Muscle of leg (tissue), 11 donors: ENCODE measurements around the gene ADTRP. TPM values are rescaled to one million over a fixed set of nuclear protein-coding genes. Genes with fewer than 3 reads are reported as not detected.
"Not testable (repeated sequence)": the region's sequence is repeated elsewhere in the genome, so short reads cannot be mapped to it uniquely, and the experiment has no call there.

Experiments
- DNase-seq: peaks from one replicate; pipeline ENCODE4 v3.0.0; 2013
- H3K27ac ChIP-seq: one replicate; pipeline ENCODE4 v1.5.1; 2013; ENCODE audit warnings: mild to moderate bottlenecking, low read length, control low read depth
- H3K27me3 ChIP-seq: one replicate; pipeline ENCODE4 v1.6.1; 2013; ENCODE audit warnings: low read length; ENCODE audit not compliant: control insufficient read depth, insufficient read depth
- H3K36me3 ChIP-seq: one replicate; pipeline ENCODE4 v1.6.1; 2013; ENCODE audit warnings: low read length; ENCODE audit not compliant: control insufficient read depth, insufficient read depth
- H3K4me1 ChIP-seq: one replicate; pipeline ENCODE4 v1.6.1; 2013; ENCODE audit warnings: low read length; ENCODE audit not compliant: control insufficient read depth, insufficient read depth
- H3K4me3 ChIP-seq: one replicate; pipeline ENCODE4 v1.5.1; 2013; ENCODE audit warnings: low read length, control low read depth
- H3K9me3 ChIP-seq: replicated peaks from 2 replicates; pipeline ENCODE4 v1.6.1; 2013; ENCODE audit warnings: low read depth, low read length; ENCODE audit not compliant: control insufficient read depth
- WGBS: methylation state at CpG from one replicate; pipeline ENCODE4 v1.1.5; 2013; ENCODE audit warnings: missing lambda C conversion rate; ENCODE audit not compliant: insufficient coverage; 5-methylcytosine and 5-hydroxymethylcytosine counted together
- polyA plus RNA-seq, 8 donors: library from polyadenylated mRNA; unstranded; fragments of 120-200 nt; gene quantifications; one replicate each; pipeline versions ENCODE4 v1.2.1 to v1.2.3, GENCODE V29; 2013; ENCODE audit warnings: inconsistent platforms in 1 of 8, low replicate concordance in 1 of 8; ENCODE audit not compliant: insufficient read length in 8 of 8, insufficient read depth in 1 of 8
- total RNA-seq: library from RNA; stranded (reverse); fragments of 120-200 nt; gene quantifications from one replicate; pipeline ENCODE4 v1.2.4, GENCODE V29; 2013

The ADTRP gene
- total and polyA plus RNA-seq, 9 donors, result 0.12 to 2.3 (median 0.71) TPM

DNA sequence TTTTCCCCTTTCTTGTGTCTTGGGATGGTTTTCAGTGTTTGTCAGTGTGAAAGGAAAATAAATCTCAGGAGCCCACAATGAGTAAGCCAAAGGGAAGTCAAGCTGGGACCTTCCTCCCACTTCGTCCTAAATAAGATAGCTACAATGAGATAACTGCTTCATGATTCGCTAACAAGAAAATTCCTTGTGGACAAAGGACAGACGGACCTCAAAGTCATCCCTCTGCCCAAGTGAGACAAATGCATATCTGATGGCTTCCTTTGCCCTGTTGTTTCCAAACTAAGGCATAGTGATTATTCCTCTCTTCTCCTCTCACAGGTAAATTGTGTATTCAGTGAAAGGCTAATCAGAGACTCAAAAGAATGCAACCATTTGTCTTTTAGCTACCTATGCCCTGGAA, 26.1 kb upstream of the ADTRP start:
- Histone ChIP-seq H3K9me3 (no peaks in the 10 kb centered on the region), H3K4me1 (peaks cover 2% of the 10 kb centered on the region), H3K36me3 (no peaks in the 10 kb centered on the region), H3K4me3 (no peak overlapping the region), H3K27ac (no peak overlapping the region), H3K27me3 (peaks cover 3% of the 10 kb centered on the region)
- DNase-seq, result no peak
- WGBS, result 78% methylated on average over 3 of the region's 3 CpGs

DNA sequence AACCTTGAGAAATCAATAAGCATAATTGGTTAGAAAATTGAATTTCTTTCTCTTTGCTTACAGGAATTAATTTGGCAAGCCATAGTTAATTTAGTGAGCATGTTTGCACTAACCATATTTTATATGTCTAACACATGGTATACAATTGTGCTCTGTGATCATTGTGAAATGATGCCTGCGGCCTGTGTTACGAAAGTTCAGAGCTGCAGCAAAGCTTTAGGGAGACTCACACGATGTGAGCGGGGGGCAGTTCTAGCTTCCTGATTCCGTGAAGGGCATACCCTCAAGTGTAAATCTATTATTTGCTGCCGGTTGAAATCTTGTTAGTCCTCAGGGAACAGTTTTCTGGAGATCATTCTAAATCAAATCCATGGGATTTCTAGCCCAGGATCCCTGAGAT, 25.5 kb upstream of the ADTRP start:
- peaks cover 3% of the 10 kb centered on the region for H3K27me3 ChIP-seq
- H3K4me1 ChIP-seq, result no peaks in the 10 kb centered on the region
- no peak for DNase-seq
- H3K36me3 ChIP-seq, result no peaks in the 10 kb centered on the region
- no peaks in the 10 kb centered on the region for H3K9me3 ChIP-seq
- 72% methylated on average over 5 of the region's 6 CpGs for WGBS
- no peak overlapping the region for H3K4me3 ChIP-seq
- no peak overlapping the region for H3K27ac ChIP-seq

DNA sequence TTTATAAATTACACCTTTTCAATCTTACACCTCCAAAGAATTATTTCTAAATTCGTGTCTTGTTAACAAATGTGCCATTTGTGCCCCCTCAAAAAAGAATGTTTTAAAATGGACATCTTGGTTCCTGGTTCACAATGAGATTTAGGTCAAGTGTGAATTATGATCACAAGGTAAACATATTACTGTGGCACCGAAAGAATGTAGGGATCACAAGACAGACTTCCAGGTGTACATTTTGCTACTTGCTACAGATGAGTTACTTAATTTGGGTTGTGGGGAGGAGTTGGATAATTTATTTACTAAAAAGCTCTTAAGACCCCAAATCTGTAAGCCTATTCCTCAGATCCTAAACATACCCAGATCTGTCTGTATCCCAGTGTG, 25.0 kb upstream of the ADTRP start:
- no peak for DNase-seq
- Histone ChIP-seq H3K36me3 (no peaks in the 10 kb centered on the region), H3K9me3 (no peaks in the 10 kb centered on the region), H3K4me3 (no peak overlapping the region), H3K27ac (no peak overlapping the region), H3K27me3 (peaks cover 3% of the 10 kb centered on the region), H3K4me1 (no peaks in the 10 kb centered on the region)
- WGBS, result no CpG with 5 or more reads among the region's 2 CpGs

DNA sequence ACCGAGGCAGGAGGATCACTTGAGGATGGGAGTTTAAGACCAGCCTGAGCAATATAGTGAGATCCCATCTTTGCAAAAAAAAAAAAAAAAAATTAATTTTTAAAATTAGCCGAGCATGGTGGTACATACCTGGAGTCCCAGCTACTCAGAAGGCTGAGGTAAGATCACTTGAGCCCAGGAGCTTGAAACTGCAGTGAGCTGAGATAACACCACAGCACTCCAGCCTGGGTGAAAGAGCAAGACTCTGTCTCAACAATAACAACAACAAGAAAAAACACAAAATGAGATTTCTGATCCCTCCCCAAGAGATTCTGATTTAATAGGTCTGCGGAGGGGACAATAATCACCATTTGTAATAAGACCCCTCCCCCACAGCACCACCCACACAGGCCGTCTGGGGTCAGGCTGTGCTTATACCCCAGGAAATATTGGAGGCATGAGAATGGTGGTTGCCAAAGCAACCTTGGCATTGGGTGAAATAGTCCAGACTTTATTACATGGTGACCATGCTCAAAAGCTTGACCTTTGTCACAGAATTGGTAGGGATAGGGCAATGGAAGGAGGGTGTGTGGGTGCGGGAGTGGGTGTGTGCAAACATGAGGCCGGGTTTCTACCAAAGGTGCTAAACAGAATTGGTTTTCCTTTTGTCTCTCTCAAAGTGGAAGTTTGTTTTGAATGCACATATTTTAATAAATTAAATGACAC, 24.4 kb upstream of the ADTRP start:
- Histone ChIP-seq H3K4me1 (no peaks in the 10 kb centered on the region), H3K9me3 (no peaks in the 10 kb centered on the region), H3K4me3 (no peak overlapping the region), H3K36me3 (no peaks in the 10 kb centered on the region), H3K27ac (no peak overlapping the region), H3K27me3 (peaks cover 3% of the 10 kb centered on the region)
- no CpG with 5 or more reads among the region's 6 CpGs for WGBS
- no peak for DNase-seq

DNA sequence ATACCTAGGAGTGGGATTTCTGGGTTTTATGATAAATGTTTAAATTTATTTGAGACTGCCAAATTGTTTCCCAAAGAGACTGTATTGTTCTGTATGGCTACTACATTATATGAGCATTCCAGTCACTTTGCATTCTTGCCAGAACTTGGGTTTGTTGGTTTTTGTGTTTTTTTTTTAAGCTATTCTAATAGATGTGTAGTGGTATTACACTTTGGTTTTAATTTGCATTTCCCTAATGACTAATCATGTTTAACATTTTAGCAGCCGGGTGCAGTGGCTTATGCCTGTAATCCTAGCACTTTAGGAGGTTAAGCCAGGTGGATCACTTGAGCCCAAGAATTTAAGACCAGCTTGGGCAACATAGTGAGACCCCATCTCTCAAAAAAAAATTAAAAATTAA, 21.9 kb upstream of the ADTRP start:
- H3K27ac ChIP-seq, H3K36me3 ChIP-seq, DNase-seq, H3K4me1 ChIP-seq, H3K27me3 ChIP-seq, H3K9me3 ChIP-seq, H3K4me3 ChIP-seq: not testable (repeated sequence)
- WGBS, result no CpG with 5 or more reads among the region's 1 CpG

DNA sequence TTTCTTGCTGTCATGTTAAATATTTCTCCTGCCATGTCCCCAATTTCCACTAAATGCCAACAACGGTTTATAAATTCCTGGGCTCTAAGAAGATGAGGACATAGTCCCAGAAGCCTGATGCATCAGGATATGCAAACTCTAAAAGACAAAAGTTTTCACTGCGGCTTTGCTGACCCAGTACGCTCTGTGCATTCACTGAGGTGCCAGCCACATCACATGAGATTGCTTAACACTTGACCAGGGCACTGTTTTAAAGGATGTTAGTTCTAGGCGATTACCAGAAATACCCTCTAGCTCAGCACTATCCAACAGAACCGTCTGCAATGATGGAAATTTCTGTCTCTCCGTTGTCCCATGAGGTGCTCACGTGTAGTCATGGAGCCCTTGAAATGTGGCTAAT, 19.9 kb upstream of the ADTRP start:
- WGBS, result 100% methylated on average over 1 of the region's 7 CpGs
- Histone ChIP-seq H3K4me3 (no peak overlapping the region), H3K27me3 (no peaks in the 10 kb centered on the region), H3K9me3 (no peaks in the 10 kb centered on the region), H3K36me3 (no peaks in the 10 kb centered on the region), H3K4me1 (no peaks in the 10 kb centered on the region), H3K27ac (no peak overlapping the region)
- DNase-seq, result no peak

DNA sequence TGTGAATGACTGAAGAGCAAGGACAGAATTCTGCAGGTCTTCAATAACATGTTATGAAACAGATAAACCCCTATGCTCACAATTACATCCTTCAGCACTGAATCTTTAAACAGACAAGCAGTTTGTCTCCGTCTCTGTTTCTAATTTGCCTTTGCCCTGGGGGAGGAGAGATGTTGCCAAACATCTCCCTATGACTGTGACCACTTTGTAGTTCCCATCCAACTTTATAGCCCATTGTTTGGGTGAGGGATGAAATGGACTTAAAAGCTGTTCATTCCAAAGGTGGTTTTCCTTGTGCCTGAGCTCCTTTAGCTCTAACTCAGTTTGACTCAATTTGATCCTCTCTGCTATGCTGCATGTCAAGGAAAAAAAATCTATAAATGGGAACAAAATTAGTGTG, 19.5 kb upstream of the ADTRP start:
- Histone ChIP-seq H3K4me3 (no peak overlapping the region), H3K9me3 (no peaks in the 10 kb centered on the region), H3K36me3 (no peaks in the 10 kb centered on the region), H3K27me3 (no peaks in the 10 kb centered on the region), H3K4me1 (no peaks in the 10 kb centered on the region), H3K27ac (no peak overlapping the region)
- DNase-seq, result no peak
- no CpG with 5 or more reads among the region's 1 CpG for WGBS

DNA sequence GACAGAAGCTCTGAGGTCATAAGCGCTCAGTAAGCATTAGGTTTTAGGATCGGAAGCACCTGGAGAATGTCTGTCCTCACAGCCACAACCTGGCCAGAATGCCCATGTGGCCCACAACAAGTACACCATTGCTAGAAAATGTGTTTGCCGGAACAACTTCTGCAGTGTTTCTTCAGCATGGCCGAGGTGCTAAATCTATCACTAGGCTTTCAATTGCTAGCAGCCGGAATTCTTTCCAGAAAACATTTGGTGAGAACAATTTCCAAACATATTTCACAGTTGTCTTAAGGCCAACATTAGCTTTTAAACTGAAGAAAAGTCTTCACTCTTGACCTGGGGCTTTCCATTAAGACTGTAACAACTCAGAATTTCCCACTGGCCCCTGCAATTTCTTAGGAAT, 18.2 kb upstream of the ADTRP start:
- Histone ChIP-seq H3K4me1 (no peaks in the 10 kb centered on the region), H3K4me3 (no peak overlapping the region), H3K27ac (no peak overlapping the region), H3K27me3 (no peaks in the 10 kb centered on the region), H3K36me3 (no peaks in the 10 kb centered on the region), H3K9me3 (no peaks in the 10 kb centered on the region)
- no peak for DNase-seq
- 55% methylated on average over 4 of the region's 5 CpGs for WGBS

DNA sequence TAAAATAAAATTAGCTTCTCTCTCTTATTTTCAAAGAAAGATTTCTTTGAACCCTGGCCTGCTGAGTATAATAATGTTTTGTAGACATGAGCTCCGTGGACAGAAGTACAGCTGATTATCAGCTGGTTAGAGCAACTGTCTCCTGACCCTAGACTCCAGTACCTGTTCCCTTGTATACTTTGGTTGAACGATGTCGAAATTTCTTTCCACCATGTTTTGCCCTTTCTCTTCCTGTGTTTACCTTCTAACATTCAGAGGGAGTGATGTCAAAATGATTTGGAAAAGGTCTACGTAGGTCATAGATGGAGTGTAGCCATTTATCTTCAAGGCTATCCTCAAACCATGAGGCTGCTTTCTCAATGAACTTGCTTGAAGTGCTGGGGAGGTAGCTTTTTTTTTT, 16.8 kb upstream of the ADTRP start:
- no peaks in the 10 kb centered on the region for H3K4me1 ChIP-seq
- no peak overlapping the region for H3K27ac ChIP-seq
- no peak for DNase-seq
- 67% methylated on average over 1 of the region's 4 CpGs for WGBS
- H3K9me3 ChIP-seq, result no peaks in the 10 kb centered on the region
- no peaks in the 10 kb centered on the region for H3K27me3 ChIP-seq
- no peak overlapping the region for H3K4me3 ChIP-seq
- H3K36me3 ChIP-seq, result no peaks in the 10 kb centered on the region

DNA sequence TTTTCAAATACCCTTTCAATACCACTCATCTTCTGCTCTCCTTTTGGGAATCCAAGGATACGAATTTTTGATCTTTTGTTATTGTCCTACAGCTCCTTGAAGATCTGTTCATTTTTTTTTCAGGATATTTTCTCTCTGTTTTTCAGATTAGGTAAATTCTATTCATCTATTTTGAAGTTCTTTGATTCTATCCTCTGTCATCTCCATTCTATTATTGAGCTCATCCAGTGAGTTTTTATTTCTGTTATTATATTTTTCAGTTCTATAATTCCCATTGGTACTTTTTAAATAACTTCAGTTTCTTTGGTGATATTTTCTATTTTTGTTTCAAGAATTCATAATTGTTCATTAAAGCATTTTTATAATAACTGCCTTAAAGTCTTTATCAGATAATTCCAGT, 14.7 kb upstream of the ADTRP start:
- no CpG with 5 or more reads among the region's 1 CpG for WGBS
- Histone ChIP-seq H3K4me3 (no peak overlapping the region), H3K27ac (no peak overlapping the region), H3K9me3 (no peaks in the 10 kb centered on the region), H3K27me3 (no peaks in the 10 kb centered on the region), H3K36me3 (no peaks in the 10 kb centered on the region), H3K4me1 (no peaks in the 10 kb centered on the region)
- no peak for DNase-seq
